SK-N-SH (cell line): ENCODE results near the gene RABGAP1L.

Experiments used
- CHD2 ChIP-seq: fragments of 150-350 bp; IDR thresholded peaks from 2 replicates; pipeline ENCODE4 v1.6.1; 2018; ENCODE audit warnings: low read length; ENCODE audit not compliant: partially characterized antibody
- EP300 ChIP-seq, 2 experiments: IDR thresholded peaks; 2 replicates each; pipeline versions ENCODE4 v1.4.0 to v1.6.1; 2012; ENCODE audit warnings: borderline replicate concordance in 1 of 2, low read depth in 1 of 2, low read length in 1 of 2
- POLR2AphosphoS5 ChIP-seq: IDR thresholded peaks from 2 replicates; pipeline ENCODE4 v1.6.1; 2012; ENCODE audit warnings: low read depth, low read length
- RAD21 ChIP-seq: IDR thresholded peaks from 2 replicates; pipeline ENCODE4 v1.6.1; 2012; ENCODE audit warnings: mild to moderate bottlenecking, low read length
- RCOR1 ChIP-seq: fragments of 150-350 bp; IDR thresholded peaks from 2 replicates; pipeline ENCODE4 v1.6.1; 2017; ENCODE audit warnings: antibody characterized with exemption, low read length
- TAF1 ChIP-seq: IDR thresholded peaks from 2 replicates; pipeline ENCODE4 v1.6.1; 2012; ENCODE audit warnings: low read depth, mild to moderate bottlenecking, low read length, moderate library complexity, borderline replicate concordance
- YY1 ChIP-seq: IDR thresholded peaks from 2 replicates; pipeline ENCODE4 v1.4.0; 2012; ENCODE audit warnings: low read depth, mild to moderate bottlenecking
- TF ChIP-seq, protein P1 (sequence below): fragments of 200-600 bp; sonication (generic); IDR thresholded peaks from 2 replicates; pipeline ENCODE4 v1.6.1; 2017; ENCODE audit warnings: antibody characterized with exemption, mild to moderate bottlenecking, moderate library complexity
- TF ChIP-seq, protein P2 (sequence below): IDR thresholded peaks from 2 replicates; pipeline ENCODE4 v1.4.0; 2012; ENCODE audit warnings: low read depth, borderline replicate concordance
- TF ChIP-seq, protein P3 (sequence below): IDR thresholded peaks from 2 replicates; pipeline ENCODE4 v1.6.1; 2012; ENCODE audit warnings: mild to moderate bottlenecking, low read depth, low read length, moderate library complexity

DNA sequence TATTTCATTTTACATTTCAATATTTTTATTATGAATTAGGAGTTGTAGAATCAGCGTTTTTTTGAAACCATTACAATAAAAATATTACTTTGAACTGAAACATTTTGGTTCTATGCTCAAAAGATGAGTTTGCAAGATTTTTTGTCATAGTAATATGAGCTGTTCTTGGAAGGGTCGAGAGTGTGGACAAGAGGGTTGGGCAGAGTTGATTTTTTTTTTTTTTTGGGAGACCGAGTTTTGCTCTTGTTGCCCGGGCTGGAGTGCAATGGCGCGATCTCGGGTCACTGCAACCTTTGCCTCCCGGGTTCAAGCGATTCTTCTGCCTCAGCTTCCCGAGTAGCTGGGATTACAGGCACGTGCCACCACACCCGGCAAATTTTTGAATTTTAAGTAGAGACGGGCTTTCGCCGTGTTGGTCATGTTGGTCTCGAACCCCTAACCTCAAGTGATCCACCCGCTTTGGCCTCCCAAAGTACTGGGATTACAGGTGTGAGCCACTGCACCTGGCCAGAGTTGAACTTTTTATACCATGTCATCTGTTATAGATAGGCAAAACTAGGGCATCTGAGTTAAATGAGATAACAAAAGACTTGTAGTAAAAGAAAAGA is 843.7 kb downstream of the RABGAP1L start:
- TF ChIP-seq, protein P1, sequence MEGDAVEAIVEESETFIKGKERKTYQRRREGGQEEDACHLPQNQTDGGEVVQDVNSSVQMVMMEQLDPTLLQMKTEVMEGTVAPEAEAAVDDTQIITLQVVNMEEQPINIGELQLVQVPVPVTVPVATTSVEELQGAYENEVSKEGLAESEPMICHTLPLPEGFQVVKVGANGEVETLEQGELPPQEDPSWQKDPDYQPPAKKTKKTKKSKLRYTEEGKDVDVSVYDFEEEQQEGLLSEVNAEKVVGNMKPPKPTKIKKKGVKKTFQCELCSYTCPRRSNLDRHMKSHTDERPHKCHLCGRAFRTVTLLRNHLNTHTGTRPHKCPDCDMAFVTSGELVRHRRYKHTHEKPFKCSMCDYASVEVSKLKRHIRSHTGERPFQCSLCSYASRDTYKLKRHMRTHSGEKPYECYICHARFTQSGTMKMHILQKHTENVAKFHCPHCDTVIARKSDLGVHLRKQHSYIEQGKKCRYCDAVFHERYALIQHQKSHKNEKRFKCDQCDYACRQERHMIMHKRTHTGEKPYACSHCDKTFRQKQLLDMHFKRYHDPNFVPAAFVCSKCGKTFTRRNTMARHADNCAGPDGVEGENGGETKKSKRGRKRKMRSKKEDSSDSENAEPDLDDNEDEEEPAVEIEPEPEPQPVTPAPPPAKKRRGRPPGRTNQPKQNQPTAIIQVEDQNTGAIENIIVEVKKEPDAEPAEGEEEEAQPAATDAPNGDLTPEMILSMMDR = no peak
- TF ChIP-seq POLR2AphosphoS5 = no peak
- no peak for TF ChIP-seq RAD21
- TF ChIP-seq CHD2 = no peak
- TF ChIP-seq TAF1 = no peak
- TF ChIP-seq, protein P2, sequence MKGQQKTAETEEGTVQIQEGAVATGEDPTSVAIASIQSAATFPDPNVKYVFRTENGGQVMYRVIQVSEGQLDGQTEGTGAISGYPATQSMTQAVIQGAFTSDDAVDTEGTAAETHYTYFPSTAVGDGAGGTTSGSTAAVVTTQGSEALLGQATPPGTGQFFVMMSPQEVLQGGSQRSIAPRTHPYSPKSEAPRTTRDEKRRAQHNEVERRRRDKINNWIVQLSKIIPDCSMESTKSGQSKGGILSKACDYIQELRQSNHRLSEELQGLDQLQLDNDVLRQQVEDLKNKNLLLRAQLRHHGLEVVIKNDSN = no peak
- TF ChIP-seq EP300 (IDR thresholded peaks at IDR 0.05; ENCODE audit: borderline replicate concordance in 1 of 2, low read depth in 1 of 2, low read length in 1 of 2) = no peak
- TF ChIP-seq YY1 = no peak
- no peak for TF ChIP-seq RCOR1
- TF ChIP-seq, protein P3, sequence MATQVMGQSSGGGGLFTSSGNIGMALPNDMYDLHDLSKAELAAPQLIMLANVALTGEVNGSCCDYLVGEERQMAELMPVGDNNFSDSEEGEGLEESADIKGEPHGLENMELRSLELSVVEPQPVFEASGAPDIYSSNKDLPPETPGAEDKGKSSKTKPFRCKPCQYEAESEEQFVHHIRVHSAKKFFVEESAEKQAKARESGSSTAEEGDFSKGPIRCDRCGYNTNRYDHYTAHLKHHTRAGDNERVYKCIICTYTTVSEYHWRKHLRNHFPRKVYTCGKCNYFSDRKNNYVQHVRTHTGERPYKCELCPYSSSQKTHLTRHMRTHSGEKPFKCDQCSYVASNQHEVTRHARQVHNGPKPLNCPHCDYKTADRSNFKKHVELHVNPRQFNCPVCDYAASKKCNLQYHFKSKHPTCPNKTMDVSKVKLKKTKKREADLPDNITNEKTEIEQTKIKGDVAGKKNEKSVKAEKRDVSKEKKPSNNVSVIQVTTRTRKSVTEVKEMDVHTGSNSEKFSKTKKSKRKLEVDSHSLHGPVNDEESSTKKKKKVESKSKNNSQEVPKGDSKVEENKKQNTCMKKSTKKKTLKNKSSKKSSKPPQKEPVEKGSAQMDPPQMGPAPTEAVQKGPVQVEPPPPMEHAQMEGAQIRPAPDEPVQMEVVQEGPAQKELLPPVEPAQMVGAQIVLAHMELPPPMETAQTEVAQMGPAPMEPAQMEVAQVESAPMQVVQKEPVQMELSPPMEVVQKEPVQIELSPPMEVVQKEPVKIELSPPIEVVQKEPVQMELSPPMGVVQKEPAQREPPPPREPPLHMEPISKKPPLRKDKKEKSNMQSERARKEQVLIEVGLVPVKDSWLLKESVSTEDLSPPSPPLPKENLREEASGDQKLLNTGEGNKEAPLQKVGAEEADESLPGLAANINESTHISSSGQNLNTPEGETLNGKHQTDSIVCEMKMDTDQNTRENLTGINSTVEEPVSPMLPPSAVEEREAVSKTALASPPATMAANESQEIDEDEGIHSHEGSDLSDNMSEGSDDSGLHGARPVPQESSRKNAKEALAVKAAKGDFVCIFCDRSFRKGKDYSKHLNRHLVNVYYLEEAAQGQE = no peak
